Psoas muscle (tissue), 8 donors: ENCODE data around the gene MEDAG. TPM values are rescaled to one million over a fixed set of nuclear protein-coding genes. Genes with fewer than 3 reads are reported as not detected.

Experiments
- ATAC-seq, 4 donors: fragments of 200-7000 bp; cut with Tn5 transposase; one replicate each; pipeline ENCODE4 v1.9.1; 2020; ENCODE audit warnings: moderate library complexity in 3 of 4, mild to moderate bottlenecking in 2 of 4
- DNase-seq, 2 donors: peaks; one replicate each; pipeline ENCODE4 v3.0.0-alpha.2; 2020
- H3K27ac ChIP-seq: fragments of 200-600 bp; one replicate; pipeline ENCODE4 v1.8.0; 2022
- H3K27me3 ChIP-seq, 3 donors: fragments of 200-600 bp in 1 of 3; one replicate each; pipeline versions ENCODE4 v1.6.1 to v1.8.0; 2013 to 2022; ENCODE audit warnings: low read length in 2 of 3, mild to moderate bottlenecking in 2 of 3, moderate library complexity in 1 of 3; ENCODE audit not compliant: insufficient read depth in 3 of 3
- H3K36me3 ChIP-seq, 2 donors: fragments of 200-600 bp in 1 of 2; one replicate each; pipeline versions ENCODE4 v1.6.1 to v1.8.0; 2013 to 2022; ENCODE audit warnings: low read depth in 1 of 2, mild to moderate bottlenecking in 1 of 2, moderate library complexity in 1 of 2; ENCODE audit not compliant: insufficient read depth in 1 of 2
- H3K4me1 ChIP-seq: fragments of 200-600 bp; one replicate; pipeline ENCODE4 v1.8.0; 2022
- H3K4me3 ChIP-seq: fragments of 200-600 bp; one replicate; pipeline ENCODE4 v1.8.0; 2022; ENCODE audit warnings: mild to moderate bottlenecking
- H3K9me3 ChIP-seq: fragments of 200-600 bp; one replicate; pipeline ENCODE4 v1.8.0; 2022
- whole genome bisulfite sequencing, 3 donors: extraction: QIAGEN DNeasy Blood & Tissue Kit; methylation state at CpG; one replicate each; pipeline versions ENCODE4 v1.1.6 to v1.1.7; 2013; 5-methylcytosine and 5-hydroxymethylcytosine counted together
- intact Hi-C, 2 donors: fragments of 100-400 bp; cut with DNase I; formaldehyde crosslinking; loops; one replicate each; pipeline versions ENCODE4 v1.11.0 to v1.14.2; 2022
- polyA plus RNA-seq, 3 donors: library from polyadenylated mRNA; stranded (reverse); fragments of 200-250 nt; gene quantifications; one replicate each; pipeline ENCODE4 v1.2.3, GENCODE V29; 2013
- total RNA-seq, 4 donors: library from RNA; stranded (reverse); fragmentation: NEBNext Ultra II Directional in 2 of 4; extraction: Animal tissue kit (Norgen Biotek cat#: 25700) in 2 of 4; gene quantifications; one replicate each; pipeline versions ENCODE4 v1.2.1 to v1.2.4, GENCODE V29; 2021 to 2023
- TF ChIP-seq, protein P1 (sequence below): fragments of 200-600 bp; IDR thresholded peaks from one replicate; pipeline ENCODE4 v1.8.0; 2022; ENCODE audit warnings: antibody characterized with exemption
- donor health status: healthy with polysubstance abuse.
- donor health status: DM: no; HTN: no; CAD: no; lungs with moderate emphysema.
- donor health status: Bipolar disorder and iron deficiency.
- donor health status: healthy.
- donor health status: DM: yes; HTN: yes; CAD: no.
- donor health status: DM: no; HTN: no; CAD: no.
- donor health status: DM: no; HTN: no; CAD: no.
- donor health status: DM: yes; HTN: yes; CAD: no.

The MEDAG gene
- total and polyA plus RNA-seq, 7 donors: 4.6 to 13.7 (median 7.8) TPM

DNA sequence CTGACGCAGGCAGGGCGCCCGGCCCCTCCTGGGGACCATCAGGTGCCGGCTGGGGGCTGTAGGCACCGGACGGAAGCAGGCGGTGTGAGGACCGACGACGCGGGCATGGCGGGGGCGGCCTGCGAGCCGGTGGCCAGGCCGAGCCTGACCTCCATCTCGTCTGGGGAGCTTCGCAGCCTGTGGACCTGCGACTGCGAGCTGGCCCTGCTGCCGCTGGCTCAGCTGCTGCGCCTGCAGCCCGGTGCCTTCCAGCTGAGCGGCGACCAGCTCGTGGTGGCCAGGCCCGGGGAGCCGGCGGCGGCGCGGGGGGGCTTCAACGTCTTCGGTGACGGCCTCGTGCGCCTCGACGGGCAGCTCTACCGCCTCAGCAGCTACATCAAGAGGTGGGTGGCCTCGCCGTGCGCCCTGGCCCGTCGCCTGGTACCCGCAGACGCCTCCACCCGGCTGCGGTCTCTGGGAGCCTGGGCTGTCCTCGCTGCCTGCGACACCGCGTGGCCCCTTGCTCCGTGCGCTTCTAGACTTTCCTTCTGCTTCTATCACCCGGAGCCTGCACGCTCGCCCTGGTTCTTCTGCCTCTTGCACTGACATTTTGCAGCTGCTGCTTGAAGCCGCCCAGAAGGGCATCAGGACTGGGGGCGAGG lies 460 bp downstream of the MEDAG start:
- peaks cover 3 to 40% (median 21%) of the 10 kb centered on the region in 3 donors for H3K27me3 ChIP-seq
- H3K9me3 ChIP-seq: no peaks in the 10 kb centered on the region
- no peaks in the 10 kb centered on the region for H3K36me3 ChIP-seq
- DNase-seq (no peak), ATAC-seq (peak; percentile 20 to 43 (median 38))
- intact Hi-C loops: no loop called here
- peak overlapping the region; percentile 65 for H3K4me3 ChIP-seq
- H3K27ac ChIP-seq: peak overlapping the region; percentile 64
- TF ChIP-seq, protein P1, sequence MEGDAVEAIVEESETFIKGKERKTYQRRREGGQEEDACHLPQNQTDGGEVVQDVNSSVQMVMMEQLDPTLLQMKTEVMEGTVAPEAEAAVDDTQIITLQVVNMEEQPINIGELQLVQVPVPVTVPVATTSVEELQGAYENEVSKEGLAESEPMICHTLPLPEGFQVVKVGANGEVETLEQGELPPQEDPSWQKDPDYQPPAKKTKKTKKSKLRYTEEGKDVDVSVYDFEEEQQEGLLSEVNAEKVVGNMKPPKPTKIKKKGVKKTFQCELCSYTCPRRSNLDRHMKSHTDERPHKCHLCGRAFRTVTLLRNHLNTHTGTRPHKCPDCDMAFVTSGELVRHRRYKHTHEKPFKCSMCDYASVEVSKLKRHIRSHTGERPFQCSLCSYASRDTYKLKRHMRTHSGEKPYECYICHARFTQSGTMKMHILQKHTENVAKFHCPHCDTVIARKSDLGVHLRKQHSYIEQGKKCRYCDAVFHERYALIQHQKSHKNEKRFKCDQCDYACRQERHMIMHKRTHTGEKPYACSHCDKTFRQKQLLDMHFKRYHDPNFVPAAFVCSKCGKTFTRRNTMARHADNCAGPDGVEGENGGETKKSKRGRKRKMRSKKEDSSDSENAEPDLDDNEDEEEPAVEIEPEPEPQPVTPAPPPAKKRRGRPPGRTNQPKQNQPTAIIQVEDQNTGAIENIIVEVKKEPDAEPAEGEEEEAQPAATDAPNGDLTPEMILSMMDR: no peak
- peaks cover 4% of the 10 kb centered on the region for H3K4me1 ChIP-seq
- 15 to 17% (median 15%) methylated on average over 40 to 60 of the region's 60 CpGs for WGBS, 3 donors

DNA sequence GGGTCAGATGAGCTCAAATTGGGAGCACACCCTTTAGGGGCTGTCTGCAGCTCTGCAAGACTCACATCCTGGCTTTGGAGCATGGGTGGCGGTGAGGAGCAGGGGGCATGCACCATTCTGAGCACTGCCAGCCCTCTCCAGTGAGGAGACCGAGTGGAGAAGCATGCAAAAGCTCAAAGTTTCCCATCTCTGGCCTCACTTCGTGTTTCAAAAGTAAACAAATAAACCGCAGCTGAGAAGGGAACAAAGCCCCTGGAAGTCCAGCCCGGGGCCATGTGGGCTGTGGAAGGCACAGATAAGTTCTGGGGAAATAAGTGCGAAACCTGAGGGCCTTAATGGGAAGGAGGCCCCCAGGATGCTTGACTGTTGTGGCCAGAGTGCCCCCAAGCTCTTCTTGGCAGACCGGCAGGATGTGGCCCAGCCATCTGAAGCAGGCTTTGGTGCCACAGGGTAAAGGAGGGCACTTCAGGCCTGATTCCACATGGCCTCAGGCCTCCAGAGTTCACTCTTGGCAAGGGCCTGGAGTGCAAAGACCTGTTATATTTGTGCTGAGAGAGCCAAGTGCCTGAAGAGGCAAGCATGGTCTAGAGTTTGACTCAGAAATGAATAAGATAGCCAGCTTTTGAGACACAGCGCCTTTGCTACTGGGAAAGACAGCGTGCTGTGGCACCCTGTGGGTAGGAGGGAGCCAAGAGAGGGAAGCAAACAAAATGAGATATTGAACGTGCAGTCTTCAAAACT lies 1.2 kb downstream of the MEDAG start:
- no peak for DNase-seq
- peak overlapping the region; percentile 65 for H3K4me3 ChIP-seq
- no peak for ATAC-seq
- H3K27me3 ChIP-seq: peaks cover 3 to 39% (median 21%) of the 10 kb centered on the region in 3 donors
- intact Hi-C loops: no loop called here
- H3K36me3 ChIP-seq: no peaks in the 10 kb centered on the region
- peak overlapping the region; percentile 64 for H3K27ac ChIP-seq
- peaks cover 4% of the 10 kb centered on the region for H3K4me1 ChIP-seq
- H3K9me3 ChIP-seq: no peaks in the 10 kb centered on the region
- 56 to 72% (median 59%) methylated on average over 10 of the region's 10 CpGs for WGBS, 3 donors
- TF ChIP-seq, protein P1: no peak

DNA sequence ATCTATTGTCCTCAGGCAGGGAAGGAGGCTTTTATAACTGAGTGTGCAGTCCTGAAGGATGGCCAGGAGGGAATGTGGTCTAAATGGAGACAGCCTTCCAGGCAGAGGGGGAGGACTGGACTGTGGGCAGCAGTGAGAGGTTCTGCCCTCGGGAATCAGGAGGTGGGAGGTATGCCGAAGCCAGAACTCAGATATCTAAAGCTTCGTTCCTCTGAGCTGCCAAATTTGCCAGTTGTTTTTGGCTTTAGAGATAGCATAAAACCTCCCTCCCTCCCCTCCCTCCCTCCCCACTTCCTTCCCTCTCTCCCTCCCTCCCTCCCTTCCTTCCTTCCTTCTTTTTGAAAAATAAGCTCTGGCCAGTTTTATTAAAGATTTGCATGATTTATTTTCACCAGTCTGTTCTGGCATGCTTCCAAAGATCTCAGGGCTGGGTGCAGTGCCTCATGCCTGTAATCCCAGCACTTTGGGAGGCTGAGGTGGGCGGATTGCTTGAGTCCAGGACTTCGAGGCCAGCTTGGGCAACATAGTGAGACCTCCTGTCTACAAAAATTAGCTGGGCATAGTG lies 2.4 kb downstream of the MEDAG start:
- WGBS, 3 donors: 14 to 27% (median 16%) methylated on average over 5 of the region's 5 CpGs
- no peaks in the 10 kb centered on the region for H3K9me3 ChIP-seq
- TF ChIP-seq, protein P1: no peak
- peaks cover 4% of the 10 kb centered on the region for H3K4me1 ChIP-seq
- intact Hi-C loops: no loop called here
- DNase-seq (no peak), ATAC-seq (no peak)
- H3K27me3 ChIP-seq: peaks cover 3 to 39% (median 19%) of the 10 kb centered on the region in 3 donors
- H3K27ac ChIP-seq: no peak overlapping the region
- H3K36me3 ChIP-seq: no peaks in the 10 kb centered on the region
- H3K4me3 ChIP-seq: peak overlapping the region; percentile 65

DNA sequence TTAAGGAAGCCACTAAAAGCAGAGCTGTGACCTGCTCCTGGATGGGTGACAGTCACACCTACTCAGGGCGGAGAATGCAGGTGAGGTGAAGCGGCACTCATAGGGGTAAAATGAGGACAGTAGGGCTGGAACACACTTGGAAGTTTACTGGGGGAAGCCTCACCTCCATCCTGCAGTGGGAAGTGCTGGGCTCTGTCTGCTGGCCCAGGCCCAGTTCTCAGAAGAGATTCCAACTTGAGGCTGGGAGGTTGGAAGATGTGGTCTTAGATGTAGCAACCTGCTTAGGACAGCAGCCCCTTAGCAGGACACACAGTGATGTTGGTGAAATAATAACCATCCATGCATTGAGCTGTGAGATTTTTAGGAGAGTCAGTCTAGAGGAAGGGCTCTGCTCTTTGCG lies 4.6 kb downstream of the MEDAG start:
- Histone ChIP-seq H3K36me3 (no peaks in the 10 kb centered on the region), H3K27me3 (peaks cover 0 to 25% (median 9%) of the 10 kb centered on the region in 3 donors), H3K4me3 (no peak overlapping the region), H3K9me3 (no peaks in the 10 kb centered on the region), H3K4me1 (peaks cover 4% of the 10 kb centered on the region), H3K27ac (no peak overlapping the region)
- TF ChIP-seq, protein P1: no peak
- intact Hi-C loops: no loop called here
- DNase-seq (no peak), ATAC-seq (no peak)
- 94 to 95% (median 94%) methylated on average over 3 of the region's 3 CpGs for WGBS, 3 donors
